ENCODE results near the gene ADAMTS6.
A peak's percentile ranks its signal among the peaks of the same experiment; 100 is the strongest.

The ADAMTS6 gene

DNA sequence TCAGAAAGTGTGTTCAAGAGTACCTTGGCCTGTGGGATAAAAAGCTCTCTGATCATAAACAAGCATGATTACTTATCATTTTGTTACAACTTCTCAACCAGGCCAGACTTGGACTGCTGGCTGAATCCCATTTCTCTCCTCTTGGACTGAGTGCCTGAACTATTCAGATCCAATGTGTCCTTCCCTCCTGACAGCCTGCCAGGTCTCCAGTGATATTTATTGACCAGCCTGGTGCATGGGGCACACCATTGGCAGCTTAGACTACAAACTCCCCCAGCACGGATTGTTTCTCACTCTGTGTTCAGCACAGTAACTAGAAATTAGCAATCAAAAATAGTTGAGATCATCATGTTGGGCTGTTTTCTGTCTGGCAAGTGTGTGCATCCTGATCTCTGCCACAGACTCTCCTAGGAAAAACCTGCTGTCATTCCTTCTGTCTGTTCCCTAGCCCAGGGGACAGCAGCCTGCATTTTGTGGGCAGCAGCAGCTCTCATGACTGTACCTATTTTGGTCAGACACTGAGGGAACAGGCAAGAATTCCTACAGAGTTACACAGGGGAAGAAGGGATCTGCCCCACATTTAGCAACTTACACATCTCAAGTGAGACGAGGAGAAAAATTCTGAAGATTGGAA is 348.1 kb downstream of the ADAMTS6 start:
- no peak for DNase-seq

- no peak for DNase-seq
Observed at GRCh38 chr5:65132386-65132785, 349.3 kb downstream of the ADAMTS6 start.

DNA sequence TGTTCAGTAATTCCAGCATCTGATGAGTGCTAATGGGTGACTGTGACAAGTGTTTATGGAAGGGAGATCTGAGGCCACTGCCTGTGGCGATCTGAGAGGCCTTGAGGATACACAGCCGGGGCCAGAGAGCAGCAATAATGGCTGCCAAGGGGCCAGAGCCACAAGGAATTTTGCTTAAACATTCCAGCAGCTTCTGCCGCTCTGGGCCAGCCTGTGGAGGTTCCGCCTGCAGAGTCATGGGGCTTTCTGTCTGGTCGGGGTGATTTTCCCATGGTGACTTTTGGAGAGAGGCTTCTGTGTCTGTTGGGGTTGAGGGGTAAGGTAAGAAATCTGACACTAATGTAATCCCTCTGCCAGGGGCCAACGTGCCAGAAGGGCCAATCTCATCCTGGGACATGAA is 353.5 kb downstream of the ADAMTS6 start:
- no peak for DNase-seq

GRCh38 chr5:65127161-65127901 is 354.4 kb downstream of the ADAMTS6 start:
- no peak for DNase-seq

DNA sequence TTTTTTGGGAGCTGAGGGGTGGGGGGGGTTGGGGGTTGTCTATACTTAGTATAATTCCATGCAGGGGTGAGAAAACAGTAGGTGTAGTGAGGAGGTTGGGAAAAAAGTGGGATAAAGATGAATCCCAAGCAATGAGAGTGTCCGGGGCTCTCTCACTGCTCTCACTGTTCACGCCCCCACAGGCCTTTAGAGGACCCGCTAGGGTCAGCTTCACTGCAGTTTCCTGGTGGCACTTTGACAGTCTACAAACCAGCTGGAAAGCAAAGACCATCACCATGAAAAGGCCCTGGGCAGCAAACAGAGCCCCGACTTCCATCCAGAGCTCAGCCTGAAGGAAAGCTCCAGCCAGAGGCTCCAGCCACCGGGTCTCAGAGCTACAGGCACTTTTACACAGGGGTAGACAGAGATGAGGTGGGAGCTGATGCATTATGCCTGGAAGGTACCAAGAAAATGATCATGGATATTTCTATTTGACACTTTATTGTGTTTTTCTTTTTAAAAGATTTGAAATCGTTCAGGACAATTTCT is 355.1 kb downstream of the ADAMTS6 start:
- DNase-seq, result no peak

- no peak for DNase-seq
Observed at GRCh38 chr5:65125591-65126541, 355.9 kb downstream of the ADAMTS6 start.

- DNase-seq, result no peak
Observed at GRCh38 chr5:65121880-65122436, 359.8 kb downstream of the ADAMTS6 start.

DNA sequence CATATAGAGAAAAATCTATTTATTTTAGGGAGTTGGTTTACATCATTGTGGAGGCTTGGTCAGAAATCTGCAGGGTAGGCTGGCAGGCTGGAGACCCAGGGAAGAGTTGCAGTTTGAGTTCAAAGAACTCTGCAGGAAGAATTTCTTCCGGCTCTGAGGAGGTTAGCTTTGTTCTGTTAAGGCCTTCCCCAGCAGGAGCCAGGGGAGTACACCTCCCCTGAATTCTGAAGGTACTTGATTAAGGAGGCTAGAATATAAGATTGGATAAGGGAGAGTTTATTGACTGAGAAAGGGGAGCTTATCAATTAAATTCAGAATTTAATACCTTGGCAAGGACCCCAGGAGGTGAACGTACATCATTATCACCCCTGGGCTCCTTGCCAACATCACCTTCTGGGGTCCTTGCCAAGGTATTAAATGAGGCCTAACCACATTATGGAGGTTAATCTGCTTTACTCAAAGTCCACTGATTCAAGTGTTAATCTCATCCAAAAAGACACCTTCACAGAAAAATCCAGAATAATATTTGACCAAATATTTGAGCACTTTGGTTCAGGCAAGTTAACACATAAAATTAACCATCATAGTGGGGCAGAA is 361.3 kb downstream of the ADAMTS6 start:
- no peak for DNase-seq

DNA sequence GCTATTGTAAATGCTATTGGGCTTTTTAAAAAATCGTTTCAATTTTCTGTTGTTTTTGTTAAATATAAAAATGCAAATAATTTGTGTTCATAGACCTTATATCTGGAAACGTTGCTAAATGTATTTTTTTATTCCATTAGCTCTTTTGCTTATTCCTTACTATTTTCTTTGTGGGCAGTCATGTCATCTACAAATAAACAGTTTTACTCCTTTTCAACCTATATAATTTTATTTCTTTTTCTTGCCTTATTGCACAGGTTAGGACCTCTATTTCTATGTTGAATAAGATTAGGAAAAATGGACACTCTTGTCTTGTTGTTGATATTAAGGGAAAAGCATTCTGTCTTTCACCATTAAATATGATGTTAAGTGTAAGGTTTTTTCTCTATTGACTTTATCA is 364.2 kb downstream of the ADAMTS6 start:
- DNase-seq, result no peak

GRCh38 chr5:65113771-65114170 is 367.9 kb downstream of the ADAMTS6 start:
- DNase-seq, result no peak

GRCh38 chr5:65111961-65112658 is 369.6 kb downstream of the ADAMTS6 start:
- DNase-seq, result no peak

DNA sequence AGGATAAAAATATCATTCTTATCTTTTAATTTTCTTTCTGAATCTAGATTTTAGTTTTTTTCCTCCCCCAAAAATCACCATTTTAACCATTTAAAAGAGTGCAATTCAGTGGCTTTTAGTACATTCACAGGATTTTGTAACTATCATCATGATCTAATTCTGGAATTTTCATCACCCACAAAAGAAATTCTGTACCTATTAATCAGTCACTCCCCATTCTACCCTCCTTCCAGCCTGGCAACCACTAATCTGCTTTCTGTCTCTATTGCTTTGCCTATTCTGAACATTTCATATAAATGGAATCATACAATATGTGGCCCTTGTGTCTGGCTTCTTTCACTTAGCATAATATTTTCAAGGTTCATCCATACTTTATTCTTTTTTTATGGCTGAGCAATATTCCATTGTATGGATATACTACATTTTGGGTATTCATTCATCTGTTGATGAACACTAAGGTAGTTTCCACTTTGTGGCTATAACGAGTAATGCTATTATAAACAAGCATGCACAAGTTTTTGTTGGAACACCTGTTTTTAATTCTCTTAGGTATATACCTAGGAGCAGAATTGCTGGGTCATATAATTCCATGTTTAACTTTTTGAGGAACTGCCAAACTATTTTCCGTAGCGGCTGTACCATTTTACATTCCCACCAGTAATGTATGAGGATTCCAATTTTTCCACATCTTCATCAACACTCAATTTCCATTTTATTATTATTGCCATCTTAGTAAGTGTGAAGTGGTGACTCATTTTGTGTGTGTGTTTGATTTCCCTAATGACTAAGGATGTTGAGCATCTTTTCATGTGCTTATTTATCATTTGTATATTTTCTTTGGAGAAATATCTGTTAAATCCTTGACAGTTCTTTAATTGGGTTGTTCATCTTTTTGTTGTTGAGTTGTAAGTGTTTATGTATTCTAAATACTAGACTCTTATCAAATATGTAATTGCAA is 372.7 kb downstream of the ADAMTS6 start:
- DNase-seq, result no peak

DNA sequence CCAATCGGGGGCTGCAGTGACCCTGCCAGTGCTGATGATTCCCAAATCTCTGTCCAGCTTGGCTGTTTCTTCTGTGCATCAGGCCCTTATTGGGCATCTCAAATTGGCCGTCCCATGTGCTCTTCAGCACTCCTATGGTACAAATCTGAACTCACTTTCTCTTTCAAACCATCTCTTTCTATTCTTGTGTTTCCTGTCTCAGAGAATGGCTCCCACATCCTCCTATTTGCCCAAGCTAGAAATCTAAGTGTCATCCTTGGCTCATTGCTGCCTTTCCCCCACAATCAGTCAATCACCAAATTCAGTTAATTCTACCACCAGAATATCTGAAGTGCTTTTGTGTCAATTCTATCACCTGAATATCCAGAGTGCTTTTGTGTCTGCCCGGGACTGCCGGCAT is 376.4 kb downstream of the ADAMTS6 start:
- DNase-seq, result no peak

DNA sequence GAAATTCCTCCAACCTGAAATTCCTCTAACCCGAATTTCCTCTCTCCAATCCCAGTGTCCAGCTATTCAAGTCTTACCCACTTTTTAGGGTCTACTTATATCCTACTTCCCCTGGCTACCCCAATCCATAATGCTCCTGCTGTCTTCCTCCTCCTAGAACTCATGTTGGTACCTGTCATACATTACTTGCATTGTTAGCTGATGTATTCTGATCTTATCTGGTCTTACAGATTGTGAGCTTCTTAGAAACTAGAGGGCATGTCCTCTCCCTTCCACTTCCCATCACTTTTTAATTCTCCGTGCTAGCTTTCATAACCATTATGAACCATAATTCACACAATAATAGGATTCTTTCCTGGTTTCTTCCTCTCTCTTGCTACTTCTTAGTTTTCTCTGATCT is 376.9 kb downstream of the ADAMTS6 start:
- DNase-seq, result no peak

DNA sequence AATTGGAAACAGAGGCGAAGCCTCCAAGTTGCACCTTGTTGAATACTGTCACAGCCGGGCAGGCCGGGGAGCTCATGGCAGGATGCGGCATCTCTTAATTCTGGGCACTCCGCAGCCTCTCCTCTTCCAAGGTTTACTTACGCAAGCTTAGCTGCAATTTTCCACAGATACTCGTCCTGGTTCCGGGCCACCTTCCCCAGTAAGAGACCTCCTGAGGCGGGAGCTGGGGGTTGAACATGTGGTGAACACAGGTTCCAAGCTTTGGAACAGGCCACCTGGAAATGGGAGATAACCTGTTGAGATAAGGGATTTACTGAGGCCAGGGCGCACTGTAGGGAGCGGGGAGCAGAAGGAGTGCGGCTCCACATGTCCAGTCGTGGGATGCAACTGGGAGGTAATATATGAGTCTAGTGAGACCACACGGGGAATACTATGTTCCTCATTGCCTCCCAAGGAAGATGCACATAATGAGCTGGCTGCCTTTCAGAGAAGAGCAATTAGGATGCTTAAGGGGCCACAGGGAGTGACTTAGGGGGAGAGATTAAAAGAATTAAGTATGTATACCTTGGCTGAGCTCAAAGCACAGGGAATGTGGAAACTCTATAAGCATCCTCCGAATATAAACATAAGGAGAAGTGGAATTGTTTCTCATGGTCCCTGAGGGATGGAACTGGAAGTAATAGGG is 377.8 kb downstream of the ADAMTS6 start:
- DNase-seq, result no peak

- DNase-seq, result peak; percentile 13
Observed at GRCh38 chr5:65102976-65103711, 378.6 kb downstream of the ADAMTS6 start.

DNA sequence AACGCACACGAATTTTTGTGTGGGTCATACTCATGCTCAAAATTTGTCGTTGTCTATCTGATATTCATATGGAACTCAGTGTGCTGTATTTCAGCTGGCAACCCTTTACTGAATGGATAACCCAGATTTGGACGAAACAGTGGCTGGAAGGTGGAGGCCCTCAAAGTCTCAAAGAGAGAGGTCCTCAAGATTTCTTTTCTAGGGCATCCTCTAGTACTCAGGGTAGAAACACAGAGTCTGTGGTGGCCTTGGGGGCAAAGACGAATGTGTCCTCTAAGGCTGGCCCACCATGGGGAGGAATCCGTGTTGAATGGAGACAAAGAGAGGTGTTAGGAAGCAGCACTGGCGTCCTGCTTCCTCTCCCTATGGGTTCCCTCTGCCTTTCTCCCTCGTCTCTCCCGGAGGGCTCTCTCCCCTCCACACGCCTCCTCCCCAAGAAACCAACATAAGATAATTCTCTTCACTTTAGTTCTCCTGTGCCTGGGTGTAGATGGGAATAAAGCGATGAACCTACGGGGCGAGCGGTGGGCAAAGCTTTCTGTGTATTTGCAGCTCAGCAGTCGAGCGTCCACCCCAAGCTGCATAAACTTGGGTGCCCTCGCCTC is 379.2 kb downstream of the ADAMTS6 start:
- no peak for DNase-seq

DNA sequence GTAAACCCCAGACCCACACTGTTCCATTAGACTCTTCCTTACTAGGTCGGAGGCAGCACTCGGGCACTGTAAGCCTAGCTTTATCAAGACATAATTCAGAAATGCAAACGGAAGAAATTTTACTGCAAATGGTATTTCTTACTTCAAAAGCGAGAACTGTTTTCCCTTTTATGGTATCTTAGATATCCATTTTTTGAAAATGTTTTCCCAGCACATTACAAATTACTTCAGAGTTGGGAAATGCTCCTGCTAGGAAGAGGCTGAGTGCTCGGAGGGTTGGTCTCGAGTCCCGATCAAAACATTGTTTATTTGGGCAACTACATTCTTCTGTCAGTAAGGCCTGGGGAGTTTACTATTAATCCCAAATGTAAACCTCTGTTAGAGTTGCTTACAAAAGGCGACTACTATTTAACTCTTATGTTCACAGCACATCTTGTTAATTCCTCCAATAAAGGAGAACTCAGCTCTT is 380.1 kb downstream of the ADAMTS6 start:
- DNase-seq, result no peak
